HG03354 (cell line): ENCODE data around the gene UIMC1.

Experiments used
- ATAC-seq: cut with Tn5 transposase; IDR thresholded peaks from one replicate; pipeline ENCODE4 v1.9.1; 2021; ENCODE audit warnings: mild to moderate bottlenecking; ENCODE audit not compliant: unreplicated experiment, poor library complexity, severe bottlenecking

The UIMC1 gene

DNA sequence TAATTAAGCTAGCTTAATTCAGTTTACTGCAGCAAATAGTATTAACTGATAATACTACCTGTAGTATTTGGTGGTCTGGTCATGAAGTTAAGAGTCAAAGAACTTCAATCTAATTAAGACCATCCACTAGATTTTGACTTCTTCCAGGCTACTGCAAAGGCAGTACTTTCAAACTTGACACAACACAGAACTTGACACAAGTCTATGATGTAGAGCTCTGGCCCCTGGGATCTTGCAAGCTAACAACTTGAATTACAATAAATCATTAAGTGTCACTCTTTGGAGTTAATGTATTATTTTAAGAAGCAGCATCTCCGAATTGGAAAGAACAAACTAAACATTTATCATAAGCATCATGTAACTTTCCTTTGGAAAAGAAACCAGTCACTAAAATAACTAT is 40.9 kb downstream of the UIMC1 start:
- ATAC-seq, result no peak

DNA sequence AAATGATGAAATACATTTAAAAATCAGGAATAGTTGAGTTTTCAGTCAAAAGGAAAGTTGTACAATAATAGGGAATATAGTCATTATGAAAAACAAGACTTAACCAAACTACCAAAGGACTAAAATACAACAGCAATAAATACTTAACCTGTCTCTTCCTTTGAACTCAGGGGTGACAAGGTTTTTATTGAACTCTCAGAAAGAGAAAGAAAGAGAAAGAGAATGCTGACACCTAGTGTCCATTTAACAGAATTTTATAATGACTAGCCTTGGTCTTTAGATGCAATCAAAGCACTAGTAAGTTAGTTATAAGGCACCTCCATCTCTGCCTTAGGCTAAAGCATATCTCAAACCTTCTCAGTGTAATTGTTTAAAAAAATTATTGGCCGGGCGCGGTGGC is 47.5 kb downstream of the UIMC1 start:
- no peak for ATAC-seq

GRCh38 chr5:176956756-176957155 is 49.8 kb downstream of the UIMC1 start:
- no peak for ATAC-seq

- ATAC-seq, result no peak
These were observed 50.7 kb downstream of the UIMC1 start for GRCh38 chr5:176955895-176956294.

DNA sequence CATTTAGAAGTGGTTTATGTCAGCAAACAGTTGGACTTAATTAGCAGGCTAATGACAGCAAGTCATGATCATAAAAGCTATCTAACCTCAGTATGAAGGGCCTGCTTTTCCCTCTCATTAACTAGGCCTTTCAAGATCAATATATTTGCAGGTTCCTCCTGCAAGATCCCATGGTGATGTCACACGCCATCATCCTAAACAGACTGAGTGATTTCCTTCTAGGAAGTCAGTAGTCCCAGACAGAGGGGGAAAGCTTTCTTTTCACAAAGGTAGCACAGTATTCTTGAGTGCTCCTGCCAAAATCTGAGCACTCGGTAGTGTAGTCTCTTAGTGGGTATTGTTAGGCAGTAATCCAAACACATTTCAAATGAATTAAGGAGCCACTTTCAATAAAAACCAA is 52.5 kb downstream of the UIMC1 start:
- no peak for ATAC-seq

- ATAC-seq, result no peak
These were observed 53.9 kb downstream of the UIMC1 start for GRCh38 chr5:176952531-176953193.

GRCh38 chr5:176948458-176948857 is 58.1 kb downstream of the UIMC1 start:
- no peak for ATAC-seq

DNA sequence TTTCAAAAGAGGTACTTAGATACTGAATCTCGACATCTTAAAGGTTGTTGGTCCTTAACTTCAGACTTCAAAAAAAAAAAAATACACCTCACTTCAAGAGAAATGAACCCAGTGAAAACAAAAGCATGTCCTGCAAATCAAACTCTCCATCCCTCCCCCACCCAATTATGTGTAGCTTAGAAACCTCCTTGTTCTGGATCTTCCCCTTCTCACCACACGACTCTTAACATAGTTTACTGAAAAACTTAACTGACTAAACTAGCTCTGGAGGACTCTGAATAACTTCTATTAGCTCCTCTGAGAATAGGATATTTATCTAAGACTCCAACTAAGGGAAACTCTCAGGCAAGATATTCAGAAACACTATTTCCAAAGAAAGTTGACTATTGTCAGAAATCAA is 58.7 kb downstream of the UIMC1 start:
- no peak for ATAC-seq

DNA sequence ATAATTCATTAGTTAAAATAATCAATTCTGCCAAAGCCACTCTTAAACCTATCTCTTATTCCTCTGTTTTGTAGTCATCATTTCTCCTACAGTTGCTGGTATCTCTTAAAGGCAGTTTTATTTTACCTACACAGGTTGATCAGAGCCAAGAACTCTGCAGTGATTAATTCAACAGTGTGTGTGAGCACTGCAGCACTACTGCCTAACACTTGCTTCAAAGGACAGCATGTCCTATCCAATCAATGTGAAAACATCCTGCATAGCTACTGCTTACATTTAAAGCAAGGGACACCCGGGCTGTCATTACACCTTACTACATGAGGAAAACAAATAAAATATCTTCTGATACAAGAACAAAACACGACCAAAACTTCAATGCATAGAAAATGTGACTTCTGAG is 62.3 kb downstream of the UIMC1 start:
- ATAC-seq, result no peak

DNA sequence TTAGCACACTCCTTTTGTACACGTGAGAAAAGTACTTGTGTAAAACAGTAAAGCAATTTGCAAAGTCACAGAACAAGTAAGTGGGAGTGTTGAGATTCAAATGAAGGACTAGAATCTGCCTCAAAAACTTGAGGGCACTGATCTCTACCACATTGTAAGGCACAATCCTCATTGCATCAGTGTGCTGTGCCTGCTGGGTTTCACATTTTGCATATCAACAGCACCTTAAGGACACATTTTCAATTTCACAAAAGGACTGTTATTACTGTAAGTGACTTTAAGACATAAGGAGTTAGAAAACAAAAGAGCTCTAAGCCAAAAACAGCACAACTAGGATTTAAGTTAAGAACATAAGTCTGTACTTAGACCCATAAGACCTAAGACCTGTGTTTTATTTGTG is 62.8 kb downstream of the UIMC1 start:
- ATAC-seq, result no peak

DNA sequence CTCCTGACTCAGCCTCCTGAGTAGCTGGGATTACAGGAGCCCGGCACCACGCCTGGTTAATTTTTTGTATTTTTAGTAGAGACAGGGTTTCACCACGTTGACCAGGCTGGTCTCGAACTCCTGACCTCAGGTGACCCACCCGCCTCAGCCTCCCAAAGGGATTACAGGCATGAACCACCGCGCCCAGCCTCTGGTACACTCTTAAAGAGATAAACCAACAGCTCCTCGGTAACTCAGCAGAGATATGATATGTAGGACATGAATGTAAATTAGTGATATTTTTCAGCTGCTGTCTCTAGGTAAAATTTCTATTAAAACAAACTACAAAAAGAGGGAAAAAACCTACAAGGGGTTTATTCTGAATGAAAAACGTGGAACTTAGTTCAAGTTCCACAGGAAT is 64.6 kb downstream of the UIMC1 start:
- no peak for ATAC-seq

- ATAC-seq, result no peak
These were observed 68.1 kb downstream of the UIMC1 start for GRCh38 chr5:176938472-176938871.

DNA sequence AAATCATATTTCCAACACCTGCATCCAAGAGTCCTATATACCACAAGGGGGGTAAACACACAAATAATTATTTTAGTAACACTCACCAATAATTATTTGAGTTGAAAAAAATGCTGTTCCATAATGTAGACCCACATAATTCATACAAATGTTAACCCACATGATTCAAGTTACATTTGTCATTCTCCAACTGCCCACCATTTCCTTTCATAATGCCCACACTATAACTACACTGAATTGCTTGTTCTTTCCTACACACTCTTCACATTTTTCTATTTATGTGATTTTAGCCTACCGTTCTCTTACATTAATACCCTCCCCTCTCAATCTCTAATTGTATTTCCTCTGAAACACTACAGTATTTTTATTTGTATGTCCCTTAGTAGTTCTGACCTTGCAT is 71.6 kb downstream of the UIMC1 start:
- ATAC-seq, result no peak

DNA sequence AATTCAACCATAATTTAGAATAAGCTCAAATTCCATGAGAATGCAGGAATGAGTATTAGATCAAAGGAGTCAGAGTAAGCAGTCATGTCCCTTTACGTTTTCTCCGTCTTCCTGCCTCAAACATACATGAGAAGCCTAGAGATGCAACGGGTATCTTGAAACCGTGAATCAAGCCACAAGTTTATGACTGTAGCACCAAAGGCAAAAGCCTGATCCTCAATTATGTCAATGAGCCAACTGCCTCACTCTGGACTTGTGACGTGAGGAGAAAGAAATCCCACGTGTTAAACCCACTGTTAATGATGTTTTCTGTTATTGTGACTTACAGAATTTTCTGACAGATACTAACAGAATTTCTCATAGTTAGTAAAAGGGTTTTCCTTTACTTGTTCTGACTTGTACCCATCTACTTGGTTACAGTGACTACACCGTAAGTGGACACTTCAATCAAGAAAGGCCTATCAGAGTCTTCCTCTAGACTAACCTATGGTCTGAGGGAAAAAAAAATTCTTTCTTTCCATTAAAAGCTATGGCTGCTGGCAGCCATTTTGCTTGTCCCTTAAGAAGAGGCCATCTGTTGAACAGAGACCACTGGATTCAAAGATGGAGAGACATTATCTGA is 72.2 kb downstream of the UIMC1 start:
- ATAC-seq, result no peak

- ATAC-seq, result no peak
These were observed 76.9 kb downstream of the UIMC1 start for GRCh38 chr5:176929654-176930053.

GRCh38 chr5:176927562-176927961 is 79.0 kb downstream of the UIMC1 start:
- ATAC-seq, result no peak

DNA sequence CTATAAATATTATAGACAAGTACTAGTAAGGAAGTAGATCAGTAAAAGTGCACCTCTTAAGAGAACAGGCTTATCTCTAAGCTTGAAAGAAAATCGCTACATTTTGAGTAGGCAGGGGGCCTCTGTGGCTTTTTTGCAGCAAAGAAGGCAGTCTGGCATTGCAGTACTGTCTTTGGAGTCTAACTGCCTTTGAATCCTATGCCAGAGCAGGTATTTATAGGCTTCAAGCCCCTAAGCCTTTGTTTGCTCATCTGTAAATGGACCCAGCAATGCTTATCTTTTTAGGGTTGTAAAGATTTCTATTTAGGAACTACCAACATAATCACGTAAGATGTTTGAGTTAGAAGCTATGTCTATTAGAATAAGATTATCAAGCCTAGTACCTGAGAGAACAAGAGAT is 83.8 kb downstream of the UIMC1 start:
- ATAC-seq, result no peak

DNA sequence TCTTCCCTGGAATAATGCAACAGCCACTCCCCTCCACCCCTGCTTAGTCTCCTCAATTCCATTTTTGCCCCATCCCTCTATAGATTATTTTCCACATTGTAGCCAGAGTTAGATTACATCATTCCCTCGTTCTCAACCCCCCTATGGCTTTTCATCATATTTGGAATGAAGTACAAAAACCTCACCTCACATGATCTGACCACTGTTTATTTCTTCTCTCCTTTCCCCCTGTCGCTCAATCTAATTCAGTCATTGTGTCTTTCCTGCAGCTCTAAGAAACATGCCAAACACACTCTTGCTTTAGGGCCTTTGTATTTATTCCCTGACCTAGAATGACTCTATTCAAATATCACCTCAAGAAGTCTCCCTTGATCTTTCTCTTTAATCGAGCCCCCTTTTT is 84.9 kb downstream of the UIMC1 start:
- no peak for ATAC-seq

- ATAC-seq, result no peak
These were observed 88.0 kb downstream of the UIMC1 start for GRCh38 chr5:176918613-176919012.

GRCh38 chr5:176916337-176916736 is 90.2 kb downstream of the UIMC1 start:
- no peak for ATAC-seq

DNA sequence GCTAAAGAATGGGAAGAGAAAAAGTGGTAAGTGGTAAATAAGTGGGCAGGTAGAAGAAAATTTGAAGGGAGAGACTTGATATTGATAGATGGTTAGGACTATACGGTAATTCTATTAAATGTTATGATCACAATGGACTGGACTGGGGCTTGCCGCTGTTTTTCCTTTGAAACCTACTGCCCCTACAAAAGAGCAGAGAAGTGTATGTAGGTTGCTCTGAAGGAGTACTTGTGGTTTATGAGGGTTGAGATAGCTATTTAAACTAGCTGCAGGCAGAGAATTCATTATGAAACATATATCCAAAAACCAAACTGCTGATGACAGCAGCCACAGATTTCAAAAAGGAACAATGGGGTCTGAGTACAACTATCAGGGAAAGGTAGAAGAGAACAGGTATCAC is 90.7 kb downstream of the UIMC1 start:
- no peak for ATAC-seq

GRCh38 chr5:176912115-176912514 is 94.5 kb downstream of the UIMC1 start:
- no peak for ATAC-seq
